Measurements from ENCODE around the gene TRAF2.

DNA sequence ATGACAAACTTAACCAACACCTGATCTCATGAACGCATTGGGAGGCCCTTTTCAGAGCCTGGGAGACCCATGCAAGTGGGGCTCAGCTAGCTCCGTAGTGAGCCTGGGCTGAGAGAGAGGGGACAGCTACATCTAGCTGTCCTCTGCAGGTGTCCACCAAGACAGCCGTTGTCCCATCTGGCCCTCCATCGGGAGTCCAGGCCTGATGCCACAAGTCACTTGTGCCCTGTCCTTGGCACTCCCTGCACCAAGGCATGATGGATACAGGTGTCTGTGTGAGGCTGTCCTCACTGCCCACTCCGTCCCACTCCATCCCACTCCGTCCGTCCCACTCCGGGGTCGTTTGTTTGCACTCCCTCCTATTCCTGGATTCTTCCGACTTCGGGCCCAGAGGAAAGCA, 17.7 kb upstream of the TRAF2 start:
- TF ChIP-seq, protein P1, sequence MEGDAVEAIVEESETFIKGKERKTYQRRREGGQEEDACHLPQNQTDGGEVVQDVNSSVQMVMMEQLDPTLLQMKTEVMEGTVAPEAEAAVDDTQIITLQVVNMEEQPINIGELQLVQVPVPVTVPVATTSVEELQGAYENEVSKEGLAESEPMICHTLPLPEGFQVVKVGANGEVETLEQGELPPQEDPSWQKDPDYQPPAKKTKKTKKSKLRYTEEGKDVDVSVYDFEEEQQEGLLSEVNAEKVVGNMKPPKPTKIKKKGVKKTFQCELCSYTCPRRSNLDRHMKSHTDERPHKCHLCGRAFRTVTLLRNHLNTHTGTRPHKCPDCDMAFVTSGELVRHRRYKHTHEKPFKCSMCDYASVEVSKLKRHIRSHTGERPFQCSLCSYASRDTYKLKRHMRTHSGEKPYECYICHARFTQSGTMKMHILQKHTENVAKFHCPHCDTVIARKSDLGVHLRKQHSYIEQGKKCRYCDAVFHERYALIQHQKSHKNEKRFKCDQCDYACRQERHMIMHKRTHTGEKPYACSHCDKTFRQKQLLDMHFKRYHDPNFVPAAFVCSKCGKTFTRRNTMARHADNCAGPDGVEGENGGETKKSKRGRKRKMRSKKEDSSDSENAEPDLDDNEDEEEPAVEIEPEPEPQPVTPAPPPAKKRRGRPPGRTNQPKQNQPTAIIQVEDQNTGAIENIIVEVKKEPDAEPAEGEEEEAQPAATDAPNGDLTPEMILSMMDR (conservative IDR thresholded peaks at IDR 0.05; ENCODE audit: low read depth, low read length), result no peak
- TF ChIP-seq EZH2 (IDR thresholded peaks at IDR 0.05; ENCODE audit: low read length, unreplicated experiment) (no peak), EZH2phosphoT487 (IDR thresholded peaks at IDR 0.05; ENCODE audit: borderline replicate concordance, low read length) (no peak)

Measured in PC-3 (cell line).